GM21737 (cell line): Measurements from ENCODE around the gene BHLHE40.

ENCODE experiments used
- ATAC-seq: cut with Tn5 transposase; IDR thresholded peaks from one replicate; pipeline ENCODE4 v1.9.1; 2021; ENCODE audit warnings: mild to moderate bottlenecking, moderate library complexity; ENCODE audit not compliant: unreplicated experiment

Gene BHLHE40

GRCh38 chr3:5016211-5017161 is 37.2 kb downstream of the BHLHE40 start:
- peak; percentile 64 for ATAC-seq

- no peak for ATAC-seq
Measured at GRCh38 chr3:5017925-5018531, 38.8 kb downstream of the BHLHE40 start.

GRCh38 chr3:5019411-5020241 is 40.4 kb downstream of the BHLHE40 start:
- ATAC-seq = no peak

- no peak for ATAC-seq
Measured at GRCh38 chr3:5020242-5020722, 41.0 kb downstream of the BHLHE40 start.

GRCh38 chr3:5021116-5022092 is 42.2 kb downstream of the BHLHE40 start:
- no peak for ATAC-seq

GRCh38 chr3:5022187-5022965 is 43.1 kb downstream of the BHLHE40 start:
- peak; percentile 57 for ATAC-seq

- ATAC-seq = no peak
Measured at GRCh38 chr3:5022966-5023776, 43.9 kb downstream of the BHLHE40 start.

GRCh38 chr3:5023777-5024346 is 44.6 kb downstream of the BHLHE40 start:
- ATAC-seq = no peak

- no peak for ATAC-seq
Measured at GRCh38 chr3:5026046-5026362, 46.8 kb downstream of the BHLHE40 start.

- ATAC-seq = no peak
Measured at GRCh38 chr3:5029715-5030114, 50.5 kb downstream of the BHLHE40 start.

GRCh38 chr3:5030152-5030551 is 50.9 kb downstream of the BHLHE40 start:
- no peak for ATAC-seq

- no peak for ATAC-seq
Measured at GRCh38 chr3:5032844-5033243, 53.6 kb downstream of the BHLHE40 start.
